Activated CD8-positive, alpha-beta memory T cell treated with anti-CD3 and anti-CD28 coated beads, Interleukin-2, amount 10 ng/mL, durations not matched to agents 7 days and 5 days (primary cell): ENCODE results near the gene DENND6A. TPM values are rescaled to one million over a fixed set of nuclear protein-coding genes. Genes with fewer than 3 reads are reported as not detected.
A peak's percentile ranks its signal among the peaks of the same experiment; 100 is the strongest.

Experiments used
- ATAC-seq: fragments of 150-1000 bp; cut with Tn5 transposase; one replicate; pipeline ENCODE4 v1.10.0; 2021; ENCODE audit warnings: moderate library complexity
- CTCF ChIA-PET: fragments of 350-600 bp; sonication (Branson Sonifier 250); formaldehyde crosslinking; loops from one replicate; lab custom pipeline; 2021; ENCODE audit warnings: antibody characterized with exemption; lab: Charles Lee
- DNase-seq: peaks from one replicate; pipeline ENCODE4 v3.0.0-alpha.2; 2020
- H3K27ac Mint-ChIP-seq: one replicate; pipeline ENCODE4 v1.8.0; 2021; ENCODE audit warnings: mild to moderate bottlenecking, mixed read lengths
- H3K27me3 Mint-ChIP-seq: one replicate; pipeline ENCODE4 v1.8.0; 2021; ENCODE audit warnings: mixed read lengths
- H3K36me3 Mint-ChIP-seq: one replicate; pipeline ENCODE4 v1.8.0; 2021; ENCODE audit warnings: mild to moderate bottlenecking, mixed read lengths
- H3K4me1 Mint-ChIP-seq: one replicate; pipeline ENCODE4 v1.8.0; 2021; ENCODE audit warnings: mixed read lengths
- H3K4me3 Mint-ChIP-seq: one replicate; pipeline ENCODE4 v1.8.0; 2021; ENCODE audit warnings: mild to moderate bottlenecking, moderate library complexity, mixed read lengths
- H3K9me3 Mint-ChIP-seq: one replicate; pipeline ENCODE4 v1.8.0; 2022; ENCODE audit warnings: low read depth, mixed read lengths
- total RNA-seq, 2 experiments: library from RNA; stranded (reverse); gene quantifications; one replicate each; pipeline ENCODE4 v1.2.3, GENCODE V29; 2021

Gene DENND6A
- total RNA-seq, 2 experiments from 2014 or later: 15.7 to 22.3 TPM

DNA sequence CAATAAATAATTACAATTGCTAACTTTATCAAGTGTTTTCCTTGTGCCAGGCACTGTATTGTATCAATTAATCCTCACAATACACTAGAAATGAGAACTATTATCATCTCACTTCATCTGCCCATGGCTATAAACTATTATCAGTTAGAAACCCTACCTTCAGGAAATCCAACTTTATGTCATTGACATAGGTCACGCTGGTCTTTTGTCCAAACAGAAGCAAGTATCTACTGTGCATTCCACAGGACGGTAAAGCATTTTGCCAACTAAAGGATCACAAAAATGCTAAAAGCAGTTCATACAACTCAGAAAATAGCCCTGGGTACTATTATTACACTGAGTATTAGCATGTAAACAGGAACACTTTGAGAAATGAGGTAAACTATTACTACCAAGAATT lies 9.6 kb downstream of the DENND6A start:
- ATAC-seq: no peak
- H3K36me3 Mint-ChIP-seq: peaks cover 30% of the 10 kb centered on the region
- no peak overlapping the region for H3K27ac Mint-ChIP-seq
- DNase-seq: no peak
- no peak overlapping the region for H3K4me3 Mint-ChIP-seq
- H3K27me3 Mint-ChIP-seq: no peaks in the 10 kb centered on the region
- H3K4me1 Mint-ChIP-seq: peaks cover 45% of the 10 kb centered on the region
- H3K9me3 Mint-ChIP-seq: no peaks in the 10 kb centered on the region
- CTCF ChIA-PET: interaction anchor here (0.6 to 0.9 kb wide), 2 partner anchors 10 to 95 kb away, joined by 3 to 4 read pairs; partner anchors contain the start of gene DENND6A

DNA sequence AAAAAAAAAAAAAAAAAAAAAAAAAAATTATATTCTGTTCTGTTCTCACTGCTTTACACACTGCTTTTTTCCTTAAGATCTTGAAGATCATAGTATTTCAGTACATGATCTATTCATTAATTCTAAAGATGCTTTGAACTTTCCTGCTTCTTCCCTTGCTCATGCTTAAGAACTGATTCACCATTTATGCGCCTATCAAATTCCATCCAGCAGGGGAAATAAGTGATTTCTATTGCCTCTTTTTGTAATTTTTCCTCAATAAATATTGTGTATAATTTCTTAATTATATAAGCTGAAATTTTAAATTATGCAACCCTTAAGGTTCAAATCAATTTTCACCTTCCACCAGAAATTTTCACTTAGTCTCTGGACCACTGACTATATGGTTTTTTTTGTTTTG lies 10.6 kb downstream of the DENND6A start:
- Mint-ChIP-seq H3K9me3 (no peaks in the 10 kb centered on the region), H3K4me1 (peaks cover 40% of the 10 kb centered on the region), H3K27ac (no peak overlapping the region), H3K27me3 (no peaks in the 10 kb centered on the region), H3K36me3 (peaks cover 36% of the 10 kb centered on the region), H3K4me3 (no peak overlapping the region)
- ATAC-seq (no peak), DNase-seq (no peak)
- CTCF ChIA-PET: interaction anchor here (1.3 kb wide), 1 partner anchor 11 kb away, joined by 3 read pairs; no protein-coding TSS in a partner anchor

DNA sequence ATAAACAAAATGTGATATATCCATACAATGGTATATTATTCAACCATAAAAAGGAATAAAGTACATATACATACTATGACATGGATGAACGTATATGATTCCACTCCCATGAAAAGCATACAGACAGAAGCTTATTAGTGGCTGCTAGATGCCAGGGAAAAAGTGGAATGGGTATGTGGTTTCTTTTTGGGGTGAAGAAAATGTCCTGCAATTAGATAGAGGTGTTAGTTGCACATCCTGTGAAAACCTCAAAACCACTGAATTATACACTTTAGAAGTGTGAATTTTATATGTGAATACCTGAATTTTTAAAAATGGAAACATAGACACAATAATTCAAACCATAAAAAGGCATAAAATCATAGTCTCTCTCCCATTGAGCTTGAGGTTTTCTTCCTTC lies 11.2 kb downstream of the DENND6A start:
- Mint-ChIP-seq H3K27me3 (no peaks in the 10 kb centered on the region), H3K4me3 (no peak overlapping the region)
- DNase-seq: no peak

DNA sequence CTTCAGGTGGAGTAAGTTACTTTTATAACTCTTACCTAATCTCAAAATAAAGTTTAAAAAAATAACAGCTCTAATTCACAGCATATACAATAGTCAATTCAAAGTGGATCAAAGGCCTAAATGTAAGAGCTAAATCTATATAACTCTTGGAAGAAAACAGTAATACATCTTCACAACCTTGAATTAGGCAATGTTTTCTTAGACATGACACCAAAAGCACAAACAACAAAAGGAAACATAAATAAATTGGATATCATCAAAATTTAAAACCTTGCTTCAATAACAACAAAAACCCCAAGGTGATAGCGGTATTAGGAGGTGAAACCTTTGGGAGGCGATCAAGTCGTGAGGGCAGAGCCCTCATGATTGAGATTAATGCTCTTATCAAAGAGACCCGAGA lies 12.8 kb downstream of the DENND6A start:
- no peak overlapping the region for H3K4me3 Mint-ChIP-seq
- H3K36me3 Mint-ChIP-seq: peaks cover 33% of the 10 kb centered on the region
- no peaks in the 10 kb centered on the region for H3K9me3 Mint-ChIP-seq
- DNase-seq (no peak), ATAC-seq (no peak)
- CTCF ChIA-PET: interaction anchor here (1.1 to 1.8 kb wide), 2 partner anchors 9 kb away, joined by 4 to 7 read pairs; no protein-coding TSS in a partner anchor
- peaks cover 38% of the 10 kb centered on the region for H3K4me1 Mint-ChIP-seq
- no peak overlapping the region for H3K27ac Mint-ChIP-seq
- H3K27me3 Mint-ChIP-seq: no peaks in the 10 kb centered on the region

More for the DNA sequence above, 11.2 kb downstream of the DENND6A start:
- Mint-ChIP-seq H3K4me1 (peaks cover 35% of the 10 kb centered on the region), H3K9me3 (no peaks in the 10 kb centered on the region), H3K27ac (no peak overlapping the region), H3K36me3 (peaks cover 33% of the 10 kb centered on the region)
- CTCF ChIA-PET: interaction anchor here (0.7 to 1.3 kb wide), 2 partner anchors 10 to 11 kb away, joined by 3 read pairs; no protein-coding TSS in a partner anchor
- peak; percentile 42 for ATAC-seq

DNA sequence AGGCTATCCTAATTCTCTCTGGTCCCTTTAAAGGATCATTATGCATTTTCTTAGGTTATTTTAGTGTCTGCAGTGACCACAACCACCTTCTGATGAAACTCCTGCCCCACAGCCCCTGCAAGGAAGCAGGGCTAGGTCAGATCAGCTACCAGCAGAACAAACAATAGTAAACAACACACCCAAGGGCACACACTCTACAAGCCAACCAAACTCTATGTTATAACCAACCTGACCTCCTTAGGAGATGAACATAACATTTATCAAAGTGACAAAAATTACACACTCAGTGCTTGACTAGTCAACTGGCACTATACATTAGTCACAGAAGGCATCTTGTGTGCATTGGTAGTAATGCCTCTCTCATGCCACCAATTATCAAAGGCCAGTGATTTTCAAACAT lies 17.3 kb downstream of the DENND6A start:
- H3K27ac Mint-ChIP-seq: peak overlapping the region; percentile 35
- peaks cover 33% of the 10 kb centered on the region for H3K36me3 Mint-ChIP-seq
- ATAC-seq (no peak), DNase-seq (no peak)
- H3K4me3 Mint-ChIP-seq: no peak overlapping the region
- CTCF ChIA-PET: interaction anchor here (1.0 kb wide), 1 partner anchor 14 kb away, joined by 6 read pairs; no protein-coding TSS in a partner anchor
- H3K4me1 Mint-ChIP-seq: peaks cover 39% of the 10 kb centered on the region
- no peaks in the 10 kb centered on the region for H3K9me3 Mint-ChIP-seq
- no peaks in the 10 kb centered on the region for H3K27me3 Mint-ChIP-seq

DNA sequence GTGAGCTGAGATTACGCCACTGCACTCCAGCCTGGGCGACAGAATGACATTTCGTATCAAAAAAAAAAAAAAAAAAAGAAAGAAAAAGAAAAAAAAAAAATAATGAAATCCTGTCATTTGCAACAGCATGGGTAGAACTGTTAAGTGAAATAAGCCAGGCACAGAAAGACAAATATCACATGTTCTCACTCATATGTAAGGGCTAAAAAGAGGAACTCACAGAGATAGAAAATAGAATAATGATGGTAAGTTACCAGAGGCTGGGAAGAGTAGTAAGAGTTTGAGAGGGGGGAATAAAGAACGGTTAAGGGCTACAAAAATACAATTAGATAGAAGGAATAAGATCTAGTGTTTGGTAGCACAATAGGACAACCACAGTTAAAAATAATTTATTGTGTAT lies 19.7 kb downstream of the DENND6A start:
- Mint-ChIP-seq H3K4me3 (no peak overlapping the region), H3K36me3 (peaks cover 27% of the 10 kb centered on the region), H3K27me3 (no peaks in the 10 kb centered on the region), H3K9me3 (no peaks in the 10 kb centered on the region), H3K4me1 (peaks cover 35% of the 10 kb centered on the region), H3K27ac (no peak overlapping the region)
- CTCF ChIA-PET: no interaction called here
- DNase-seq: no peak
- ATAC-seq: no peak

DNA sequence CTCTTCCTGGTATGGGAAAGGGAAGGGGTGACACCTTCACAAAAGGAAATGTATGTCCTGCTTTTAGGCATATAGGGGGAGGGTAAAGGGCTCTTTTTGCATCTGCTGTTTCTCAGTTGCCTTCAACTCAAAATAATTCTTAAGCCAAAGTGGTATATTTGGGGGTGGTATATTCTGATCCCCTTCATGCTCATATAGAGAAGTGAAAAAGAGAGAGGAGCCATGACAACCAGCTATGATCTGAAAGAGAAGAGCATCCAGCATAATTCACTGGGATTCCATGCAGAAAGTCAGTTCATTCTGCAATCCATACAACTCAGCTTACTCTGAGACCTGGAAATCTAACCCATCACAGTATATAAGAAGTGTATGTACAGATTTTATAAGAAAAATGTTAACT lies 22.3 kb downstream of the DENND6A start:
- no peak for DNase-seq
- Mint-ChIP-seq H3K4me3 (no peak overlapping the region), H3K4me1 (peaks cover 31% of the 10 kb centered on the region), H3K27ac (peak overlapping the region; percentile 95), H3K36me3 (peaks cover 24% of the 10 kb centered on the region), H3K9me3 (no peaks in the 10 kb centered on the region), H3K27me3 (no peaks in the 10 kb centered on the region)
- CTCF ChIA-PET: interaction anchor here (1.1 to 1.8 kb wide), 3 partner anchors 11 to 72 kb away, joined by 3 to 4 read pairs (median 3); partner anchors contain the start of gene DENND6A
- no peak for ATAC-seq

DNA sequence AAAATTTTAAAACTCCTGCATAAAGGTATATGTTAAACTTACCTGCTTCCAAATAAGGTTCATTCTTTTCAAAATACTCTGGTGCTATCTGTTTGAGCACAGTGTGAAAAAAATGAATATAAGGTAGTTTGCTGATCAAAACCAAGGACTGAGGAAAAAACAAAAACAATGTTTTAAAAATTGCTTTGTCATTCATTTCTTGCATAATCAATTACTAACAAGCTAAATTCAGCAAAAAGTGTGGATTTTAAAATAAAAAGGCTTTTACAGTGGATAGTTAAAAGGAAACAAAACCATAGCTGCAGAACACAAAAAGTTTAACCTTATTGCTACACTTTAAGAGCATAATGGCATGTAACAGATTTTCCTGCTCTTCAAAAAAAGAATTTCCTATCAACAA lies 31.5 kb downstream of the DENND6A start:
- CTCF ChIA-PET: interaction anchor here (0.6 to 1.4 kb wide), 2 partner anchors 13 to 25 kb away, joined by 3 read pairs; no protein-coding TSS in a partner anchor
- Mint-ChIP-seq H3K27ac (no peak overlapping the region), H3K36me3 (peaks cover 30% of the 10 kb centered on the region), H3K4me3 (no peak overlapping the region), H3K9me3 (no peaks in the 10 kb centered on the region), H3K27me3 (no peaks in the 10 kb centered on the region), H3K4me1 (peaks cover 2% of the 10 kb centered on the region)
- ATAC-seq (no peak), DNase-seq (no peak)

DNA sequence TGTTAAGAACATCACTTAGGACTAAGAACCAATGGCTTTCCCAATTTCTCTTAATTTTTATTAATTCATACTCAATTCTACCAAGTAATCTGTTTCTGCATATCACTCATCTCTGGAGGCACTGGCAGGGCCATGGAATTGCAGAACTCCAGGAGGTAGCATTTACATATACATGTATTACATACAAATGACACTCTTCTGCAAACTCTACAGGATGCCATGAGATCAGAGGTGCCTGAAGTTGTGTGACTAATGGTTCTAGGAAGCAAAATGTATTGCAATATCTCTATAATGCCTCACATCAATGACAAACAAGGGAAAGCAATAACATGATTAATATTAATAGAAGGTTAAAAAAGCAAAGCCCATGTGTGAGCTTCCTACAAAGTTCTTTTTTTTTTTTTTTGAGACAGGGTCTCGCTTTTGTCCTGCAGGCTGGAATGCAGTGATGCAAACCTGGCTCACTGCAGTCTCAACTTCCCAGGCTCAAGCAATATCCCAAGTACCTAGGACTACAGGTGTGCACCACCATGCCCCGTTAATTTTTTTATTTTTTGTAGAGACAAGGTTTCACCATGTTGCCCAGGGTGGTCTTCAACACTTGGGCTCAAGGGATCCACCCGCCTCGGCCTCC lies 33.0 kb downstream of the DENND6A start:
- H3K36me3 Mint-ChIP-seq: peaks cover 34% of the 10 kb centered on the region
- no peaks in the 10 kb centered on the region for H3K9me3 Mint-ChIP-seq
- DNase-seq (no peak), ATAC-seq (no peak)
- CTCF ChIA-PET: no interaction called here
- H3K27me3 Mint-ChIP-seq: no peaks in the 10 kb centered on the region
- peaks cover 2% of the 10 kb centered on the region for H3K4me1 Mint-ChIP-seq
- H3K4me3 Mint-ChIP-seq: no peak overlapping the region
- H3K27ac Mint-ChIP-seq: no peak overlapping the region

DNA sequence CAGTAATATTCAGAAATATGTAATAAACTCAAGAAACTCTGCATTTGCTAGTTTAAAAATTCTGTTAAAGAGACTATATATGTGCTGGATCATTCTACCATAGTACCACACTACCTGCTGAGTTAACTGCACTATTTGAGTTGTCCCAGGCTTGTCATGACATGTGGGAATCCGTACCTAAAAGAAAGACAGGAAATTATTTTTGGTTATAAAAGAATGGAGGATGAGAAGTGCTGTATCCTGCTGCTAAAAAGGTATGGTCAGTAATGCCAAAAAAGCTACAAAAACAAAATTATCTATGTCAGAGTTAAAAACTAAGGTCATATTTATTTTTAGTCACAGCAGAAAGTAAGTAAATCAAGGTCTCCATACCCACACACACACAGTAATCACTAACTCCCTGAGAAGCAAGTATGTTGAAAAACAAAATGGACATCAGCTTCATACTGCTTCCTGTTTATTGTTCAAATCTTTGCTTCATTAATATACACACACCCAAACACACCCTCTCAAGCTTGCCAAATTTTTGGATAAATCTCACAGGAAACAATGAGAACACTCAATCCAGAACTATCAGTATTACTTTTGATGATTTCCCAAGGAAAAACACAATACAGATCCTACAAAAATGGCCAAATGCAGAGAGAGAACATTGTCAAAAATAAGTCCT lies 33.7 kb downstream of the DENND6A start:
- Mint-ChIP-seq H3K9me3 (no peaks in the 10 kb centered on the region), H3K27ac (no peak overlapping the region), H3K27me3 (no peaks in the 10 kb centered on the region), H3K36me3 (peaks cover 36% of the 10 kb centered on the region), H3K4me1 (peaks cover 8% of the 10 kb centered on the region), H3K4me3 (no peak overlapping the region)
- CTCF ChIA-PET: interaction anchor here (1.9 kb wide), 1 partner anchor 12 kb away, joined by 5 read pairs; no protein-coding TSS in a partner anchor
- ATAC-seq (no peak), DNase-seq (no peak)

DNA sequence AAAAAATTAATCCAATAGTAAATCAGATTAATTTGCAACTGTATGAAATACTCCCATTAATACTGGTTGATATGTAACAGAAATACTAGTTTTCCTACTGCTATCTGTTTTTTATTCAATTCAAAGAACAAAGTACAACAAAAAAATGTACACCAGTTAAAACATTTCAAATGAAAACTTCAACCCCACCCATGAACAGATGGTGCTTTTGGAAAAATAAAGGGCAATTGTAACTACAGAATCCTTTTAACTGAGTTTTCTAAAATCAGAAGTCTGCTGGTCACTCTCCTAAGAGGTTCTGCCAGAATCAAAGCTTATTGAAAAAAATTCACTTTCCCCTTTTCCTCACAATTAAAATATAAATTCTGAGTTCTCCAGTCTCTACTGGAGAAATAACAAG lies 34.3 kb downstream of the DENND6A start:
- no peak for ATAC-seq
- CTCF ChIA-PET: interaction anchor here (1.9 kb wide), 1 partner anchor 13 kb away, joined by 5 read pairs; no protein-coding TSS in a partner anchor
- no peak for DNase-seq
- Mint-ChIP-seq H3K4me3 (no peak overlapping the region), H3K27me3 (no peaks in the 10 kb centered on the region), H3K27ac (no peak overlapping the region), H3K36me3 (peaks cover 34% of the 10 kb centered on the region), H3K9me3 (no peaks in the 10 kb centered on the region), H3K4me1 (peaks cover 9% of the 10 kb centered on the region)

DNA sequence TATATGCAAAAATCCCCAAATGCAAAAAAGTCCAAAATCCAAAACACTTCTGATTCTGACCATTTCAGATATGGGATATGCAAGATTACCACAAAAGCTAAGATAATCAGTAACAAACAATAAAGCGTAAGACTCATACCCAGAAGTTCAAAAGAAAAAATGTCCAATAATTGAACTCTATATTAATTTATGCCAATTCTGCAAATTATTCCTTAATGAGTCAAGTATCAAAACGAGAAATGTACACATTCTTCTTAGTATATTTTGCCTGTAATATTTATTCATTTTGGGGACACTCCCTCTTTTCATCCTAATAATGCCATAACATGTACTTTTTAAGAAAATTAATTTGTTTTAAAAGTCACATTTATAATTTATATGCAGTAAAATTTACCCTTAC lies 37.1 kb downstream of the DENND6A start:
- no peak overlapping the region for H3K4me3 Mint-ChIP-seq
- ATAC-seq (no peak), DNase-seq (no peak)
- H3K27ac Mint-ChIP-seq: no peak overlapping the region
- H3K27me3 Mint-ChIP-seq: no peaks in the 10 kb centered on the region
- H3K36me3 Mint-ChIP-seq: peaks cover 45% of the 10 kb centered on the region
- CTCF ChIA-PET: no interaction called here
- no peaks in the 10 kb centered on the region for H3K9me3 Mint-ChIP-seq
- peaks cover 9% of the 10 kb centered on the region for H3K4me1 Mint-ChIP-seq

DNA sequence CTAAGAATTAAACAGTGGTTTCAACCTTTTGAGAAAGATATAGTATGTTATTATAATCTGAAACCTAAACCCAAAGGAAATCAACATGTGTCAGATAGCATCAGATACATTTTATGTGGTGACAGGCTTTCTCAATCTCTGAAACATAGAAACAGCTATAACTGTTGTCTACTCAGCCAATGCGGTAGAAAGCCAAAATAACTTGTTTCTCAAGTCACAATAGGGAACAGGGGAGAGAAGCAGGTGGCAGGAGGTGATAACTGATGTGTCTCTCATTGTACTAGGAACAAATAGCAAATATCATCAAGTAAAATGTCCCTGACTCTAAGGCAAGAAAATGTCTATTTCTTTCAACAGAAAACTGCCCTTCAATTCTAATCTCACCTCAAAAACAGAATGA lies 38.6 kb downstream of the DENND6A start:
- DNase-seq (no peak), ATAC-seq (no peak)
- Mint-ChIP-seq H3K36me3 (peaks cover 54% of the 10 kb centered on the region), H3K4me3 (no peak overlapping the region), H3K9me3 (no peaks in the 10 kb centered on the region), H3K27ac (no peak overlapping the region), H3K27me3 (no peaks in the 10 kb centered on the region), H3K4me1 (peaks cover 6% of the 10 kb centered on the region)
- CTCF ChIA-PET: interaction anchor here (1.4 kb wide), 1 partner anchor 9 kb away, joined by 3 read pairs; no protein-coding TSS in a partner anchor
